Measurements from ENCODE around the gene S100A10.
A peak's percentile ranks its signal among the peaks of the same experiment; 100 is the strongest.

S100A10 gene

GRCh38 chr1:152034654-152035538 lies 41.2 kb upstream of the S100A10 start:
- peak overlapping the region; percentile 98 for H3K27ac ChIP-seq
- peak; percentile 92 for TF ChIP-seq CTCF (IDR thresholded peaks at IDR 0.05)
- TF ChIP-seq ZFX (IDR thresholded peaks at IDR 0.05; ENCODE audit: borderline replicate concordance), result no peak

GRCh38 chr1:152034324-152034653 lies 40.6 kb upstream of the S100A10 start:
- TF ChIP-seq CTCF (IDR thresholded peaks at IDR 0.05) (no peak), ZFX (IDR thresholded peaks at IDR 0.05; ENCODE audit: borderline replicate concordance) (no peak)
- H3K27ac ChIP-seq, result peak overlapping the region; percentile 98

- no peak overlapping the region for H3K27ac ChIP-seq
- TF ChIP-seq CTCF (IDR thresholded peaks at IDR 0.05), result no peak
- no peak for TF ChIP-seq ZFX (IDR thresholded peaks at IDR 0.05; ENCODE audit: borderline replicate concordance)
Observed at GRCh38 chr1:152029929-152030211, 36.2 kb upstream of the S100A10 start.

DNA sequence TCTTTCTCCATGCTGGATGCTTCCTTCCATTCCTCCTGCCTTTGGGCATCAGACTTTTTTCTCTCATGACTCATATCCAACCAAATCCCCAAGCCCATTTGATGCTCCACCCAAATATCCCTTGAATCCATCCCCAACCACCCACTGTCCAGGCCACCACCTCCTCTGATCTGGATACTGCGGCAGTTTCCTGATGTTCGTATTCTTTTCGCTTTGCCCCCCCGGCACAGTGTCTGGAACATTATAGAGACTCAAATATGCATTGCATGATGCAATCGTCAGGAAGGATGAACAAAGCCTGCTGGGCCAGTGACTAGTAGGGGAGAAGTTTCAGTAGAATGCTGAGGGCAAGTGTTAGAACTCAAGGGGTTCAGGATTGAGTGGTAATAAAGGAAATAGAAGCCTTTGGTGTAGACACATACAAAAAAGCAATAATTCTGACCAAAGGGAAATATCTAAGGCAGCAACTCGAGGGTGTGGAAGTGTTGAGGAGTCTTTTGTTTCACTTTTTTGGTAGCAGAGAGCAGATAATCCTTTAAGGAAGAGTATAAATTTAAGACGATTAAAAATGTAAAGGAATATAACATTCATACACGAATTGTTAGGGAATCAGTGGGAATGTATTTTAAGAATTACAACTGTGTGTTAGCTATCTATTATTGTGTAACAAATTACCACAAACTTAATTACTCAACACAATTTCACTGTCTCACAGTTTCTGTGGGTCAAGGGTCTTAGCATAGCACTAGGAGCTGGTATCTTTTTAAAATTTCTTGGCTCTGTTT lies 35.7 kb upstream of the S100A10 start:
- no peak for TF ChIP-seq CTCF (IDR thresholded peaks at IDR 0.05)
- TF ChIP-seq ZFX (IDR thresholded peaks at IDR 0.05; ENCODE audit: borderline replicate concordance), result no peak
- no peak overlapping the region for H3K27ac ChIP-seq

DNA sequence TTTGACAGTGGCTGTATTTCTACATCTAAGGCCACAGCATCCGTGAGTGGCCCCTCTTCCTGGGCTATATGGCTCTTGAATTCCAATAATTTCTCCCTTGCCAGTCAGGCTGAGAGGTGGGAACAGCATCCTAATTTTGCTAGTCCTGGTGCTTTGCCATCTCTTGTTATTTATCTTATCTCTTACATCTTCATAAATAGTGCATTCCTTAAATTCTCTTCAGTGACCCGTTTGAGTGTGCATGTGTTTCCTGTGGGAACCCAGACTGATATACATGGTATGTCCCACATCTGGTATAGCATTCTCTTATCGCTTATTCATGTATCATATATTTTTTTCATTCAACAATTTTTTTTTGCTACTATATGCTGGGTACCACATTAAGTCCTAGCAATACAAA lies 33.2 kb upstream of the S100A10 start:
- no peak overlapping the region for H3K27ac ChIP-seq
- TF ChIP-seq CTCF (IDR thresholded peaks at IDR 0.05) (no peak), ZFX (IDR thresholded peaks at IDR 0.05; ENCODE audit: borderline replicate concordance) (no peak)

GRCh38 chr1:152024223-152024622 lies 30.6 kb upstream of the S100A10 start:
- no peak overlapping the region for H3K27ac ChIP-seq
- no peak for TF ChIP-seq ZFX (IDR thresholded peaks at IDR 0.05; ENCODE audit: borderline replicate concordance)

DNA sequence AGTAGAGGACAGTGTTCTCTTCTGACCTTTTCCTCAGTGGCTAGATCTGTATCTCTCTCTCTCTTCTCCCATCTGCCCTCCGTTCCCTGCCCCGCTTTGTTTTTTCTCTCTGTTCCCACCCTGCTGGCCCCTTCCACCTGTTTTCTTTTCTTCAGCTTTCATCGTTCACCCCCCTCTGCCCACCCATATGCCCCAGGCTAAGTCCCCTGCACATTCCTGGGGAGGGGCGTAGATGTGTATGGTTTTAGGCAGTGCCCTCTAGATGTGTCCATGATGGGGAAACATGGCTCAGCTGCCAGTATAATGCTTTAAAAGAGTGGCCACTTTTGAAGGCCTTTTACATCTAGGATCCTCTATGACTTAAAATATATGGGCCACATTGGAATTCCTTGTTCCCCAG lies 29.6 kb upstream of the S100A10 start:
- TF ChIP-seq CTCF (IDR thresholded peaks at IDR 0.05) (no peak), ZFX (IDR thresholded peaks at IDR 0.05; ENCODE audit: borderline replicate concordance) (no peak)
- no peak overlapping the region for H3K27ac ChIP-seq
